Suprapubic skin (tissue), 4 donors: Measurements from ENCODE around the gene TPCN1. TPM values are rescaled to one million over a fixed set of nuclear protein-coding genes. Genes with fewer than 3 reads are reported as not detected.

Source experiments
- DNase-seq, 2 donors: peaks; one replicate each; pipeline ENCODE4 v3.0.0-alpha.2; 2019; ENCODE audit warnings: low spot score in 2 of 2
- H3K27ac ChIP-seq: fragments of 200-600 bp; sonication (generic); one replicate; pipeline ENCODE4 v1.5.1; 2019
- H3K27me3 ChIP-seq: fragments of 200-600 bp; sonication (generic); one replicate; pipeline ENCODE4 v1.5.1; 2019
- H3K36me3 ChIP-seq: fragments of 200-600 bp; sonication (generic); one replicate; pipeline ENCODE4 v1.5.1; 2019
- H3K4me1 ChIP-seq: fragments of 200-600 bp; sonication (generic); one replicate; pipeline ENCODE4 v1.5.1; 2019
- H3K4me3 ChIP-seq: fragments of 200-600 bp; sonication (generic); one replicate; pipeline ENCODE4 v1.5.1; 2019; ENCODE audit warnings: mild to moderate bottlenecking
- H3K9me3 ChIP-seq: fragments of 200-600 bp; sonication (generic); one replicate; pipeline ENCODE4 v1.5.1; 2019
- CTCF ChIP-seq, 2 donors: fragments of 200-600 bp in 1 of 2; fragments of 450-650 bp in 1 of 2; sonication (generic) in 1 of 2; IDR thresholded peaks; one replicate each; pipeline ENCODE4 v1.5.1; 2016 to 2019; ENCODE audit warnings: antibody characterized with exemption in 2 of 2, mild to moderate bottlenecking in 1 of 2, moderate library complexity in 1 of 2
- EP300 ChIP-seq: sonication (generic); formaldehyde crosslinking; IDR thresholded peaks from one replicate; pipeline ENCODE4 v1.6.1; 2017; ENCODE audit warnings: antibody characterized with exemption
- POLR2A ChIP-seq, 2 donors: fragments of 450-650 bp; IDR thresholded peaks; one replicate each; pipeline ENCODE4 v1.6.1; 2017; ENCODE audit warnings: antibody characterized with exemption in 2 of 2, mild to moderate bottlenecking in 2 of 2, moderate library complexity in 2 of 2
- POLR2AphosphoS5 ChIP-seq, 3 donors: sonication (generic); formaldehyde crosslinking; IDR thresholded peaks; one replicate each; pipeline ENCODE4 v1.6.1; 2017; ENCODE audit warnings: antibody characterized with exemption in 3 of 3
- WGBS: methylation state at CpG from one replicate; pipeline ENCODE4 v1.1.5; 2018; 5-methylcytosine and 5-hydroxymethylcytosine counted together
- total RNA-seq, 4 donors: library from RNA; depleted of rRNA; stranded (reverse); fragments of >200 nt; gene quantifications; one replicate each; pipeline ENCODE4 v1.1.0, GENCODE V29; 2016

TPCN1 gene
- total RNA-seq, 4 donors from 2014 or later, result 15.5 to 74.1 (median 35.6) TPM

GRCh38 chr12:113174461-113175384 lies 46.5 kb upstream of the TPCN1 start:
- peaks cover 100% of the 10 kb centered on the region for H3K36me3 ChIP-seq
- no peak overlapping the region for H3K4me3 ChIP-seq
- no peaks in the 10 kb centered on the region for H3K9me3 ChIP-seq
- no peak for TF ChIP-seq POLR2A (IDR thresholded peaks at IDR 0.05)
- peak; percentile 89 to 99 for TF ChIP-seq CTCF (IDR thresholded peaks at IDR 0.05)
- no peak for TF ChIP-seq EP300
- no peak for TF ChIP-seq POLR2AphosphoS5 (IDR thresholded peaks at IDR 0.05)
- peak in 1 of 2 donors; percentile 77 for DNase-seq
- no peaks in the 10 kb centered on the region for H3K4me1 ChIP-seq
- H3K27me3 ChIP-seq, result no peaks in the 10 kb centered on the region
- no peak overlapping the region for H3K27ac ChIP-seq
- 56% methylated on average over 23 of the region's 32 CpGs for WGBS

GRCh38 chr12:113179023-113179422 lies 42.2 kb upstream of the TPCN1 start:
- no peak overlapping the region for H3K4me3 ChIP-seq

GRCh38 chr12:113180333-113180732 lies 40.9 kb upstream of the TPCN1 start:
- Histone ChIP-seq H3K9me3 (no peaks in the 10 kb centered on the region), H3K27ac (no peak overlapping the region), H3K4me1 (peaks cover 19% of the 10 kb centered on the region), H3K36me3 (peaks cover 56% of the 10 kb centered on the region), H3K4me3 (no peak overlapping the region), H3K27me3 (no peaks in the 10 kb centered on the region)
- WGBS, result 70% methylated on average over 4 of the region's 4 CpGs
- no peak for DNase-seq
- TF ChIP-seq POLR2A (IDR thresholded peaks at IDR 0.05) (no peak), CTCF (IDR thresholded peaks at IDR 0.05) (no peak), POLR2AphosphoS5 (IDR thresholded peaks at IDR 0.05) (no peak)

More at GRCh38 chr12:113179023-113179422, 42.2 kb upstream of the TPCN1 start:
- peaks cover 69% of the 10 kb centered on the region for H3K36me3 ChIP-seq
- H3K27ac ChIP-seq, result no peak overlapping the region
- H3K9me3 ChIP-seq, result no peaks in the 10 kb centered on the region
- 96% methylated on average over 13 of the region's 14 CpGs for WGBS
- peaks cover 14% of the 10 kb centered on the region for H3K4me1 ChIP-seq
- TF ChIP-seq POLR2A (IDR thresholded peaks at IDR 0.05) (no peak), POLR2AphosphoS5 (IDR thresholded peaks at IDR 0.05) (no peak), CTCF (IDR thresholded peaks at IDR 0.05) (no peak), EP300 (no peak)
- H3K27me3 ChIP-seq, result no peaks in the 10 kb centered on the region
- no peak for DNase-seq

- H3K9me3 ChIP-seq, result no peaks in the 10 kb centered on the region
- TF ChIP-seq POLR2AphosphoS5 (IDR thresholded peaks at IDR 0.05), result no peak
- TF ChIP-seq POLR2A (IDR thresholded peaks at IDR 0.05), result no peak
- TF ChIP-seq CTCF (IDR thresholded peaks at IDR 0.05), result no peak
- TF ChIP-seq EP300, result no peak
- H3K27ac ChIP-seq, result no peak overlapping the region
- peaks cover 32% of the 10 kb centered on the region for H3K4me1 ChIP-seq
- peaks cover 40% of the 10 kb centered on the region for H3K36me3 ChIP-seq
- H3K27me3 ChIP-seq, result no peaks in the 10 kb centered on the region
- DNase-seq, result no peak
- no peak overlapping the region for H3K4me3 ChIP-seq
- WGBS, result 80% methylated on average over 3 of the region's 3 CpGs
Measured at GRCh38 chr12:113181975-113182374, 39.3 kb upstream of the TPCN1 start.

- Histone ChIP-seq H3K4me1 (peaks cover 42% of the 10 kb centered on the region), H3K36me3 (peaks cover 28% of the 10 kb centered on the region)
Measured at GRCh38 chr12:113183030-113183589, 38.2 kb upstream of the TPCN1 start.

More at GRCh38 chr12:113183030-113183589, 38.2 kb upstream of the TPCN1 start:
- TF ChIP-seq POLR2A (IDR thresholded peaks at IDR 0.05), result no peak
- no peak for TF ChIP-seq CTCF (IDR thresholded peaks at IDR 0.05)
- no peak for TF ChIP-seq POLR2AphosphoS5 (IDR thresholded peaks at IDR 0.05)
- no peak for TF ChIP-seq EP300
- no peaks in the 10 kb centered on the region for H3K27me3 ChIP-seq
- H3K9me3 ChIP-seq, result no peaks in the 10 kb centered on the region
- H3K4me3 ChIP-seq, result no peak overlapping the region
- no peak overlapping the region for H3K27ac ChIP-seq
- 93% methylated on average over 11 of the region's 11 CpGs for WGBS
- no peak for DNase-seq
